Right lobe of liver (tissue), 6 donors: ENCODE results near the gene NANS. TPM values are rescaled to one million over a fixed set of nuclear protein-coding genes. Genes with fewer than 3 reads are reported as not detected.

Experiments used
- ATAC-seq, 4 donors: fragments of 200-7000 bp; cut with Tn5 transposase; one replicate each; pipeline ENCODE4 v1.9.1; 2020; ENCODE audit warnings: mild to moderate bottlenecking in 4 of 4, moderate library complexity in 4 of 4
- DNase-seq, 3 donors: peaks; one replicate each; pipeline ENCODE4 v3.0.0-alpha.2; 2020
- H3K27ac ChIP-seq, 3 donors: fragments of 200-600 bp; one replicate each; pipeline ENCODE4 v1.8.0; 2022
- H3K27me3 ChIP-seq, 2 donors: fragments of 200-600 bp; one replicate each; pipeline ENCODE4 v1.8.0; 2022
- H3K36me3 ChIP-seq, 4 donors: fragments of 200-600 bp; sonication (generic) in 1 of 4; one replicate each; pipeline versions ENCODE4 v1.5.1 to v1.8.0; 2017 to 2022; ENCODE audit warnings: control low read depth in 1 of 4
- H3K4me1 ChIP-seq, 4 donors: fragments of 200-600 bp; sonication (generic) in 1 of 4; one replicate each; pipeline versions ENCODE4 v1.5.1 to v1.8.0; 2017 to 2022; ENCODE audit warnings: control low read depth in 1 of 4
- H3K4me3 ChIP-seq, 3 donors: fragments of 200-600 bp; one replicate each; pipeline ENCODE4 v1.8.0; 2022
- H3K9me3 ChIP-seq, 4 donors: fragments of 200-600 bp; sonication (generic) in 1 of 4; one replicate each; pipeline versions ENCODE4 v1.5.1 to v1.8.0; 2017 to 2022; ENCODE audit warnings: control low read depth in 1 of 4
- CTCF ChIP-seq, 4 donors: fragments of 200-600 bp in 3 of 4; fragments of 450-650 bp in 1 of 4; IDR thresholded peaks; one replicate each; pipeline versions ENCODE4 v1.5.1 to v1.8.0; 2016 to 2022; ENCODE audit warnings: antibody characterized with exemption in 4 of 4, mild to moderate bottlenecking in 2 of 4
- POLR2A ChIP-seq: fragments of 450-650 bp; IDR thresholded peaks from one replicate; pipeline ENCODE4 v1.6.1; 2017; ENCODE audit warnings: antibody characterized with exemption, mild to moderate bottlenecking
- WGBS: methylation state at CpG from one replicate; pipeline ENCODE4 v1.1.6; 2018; ENCODE audit warnings: low coverage, low lambda C conversion rate; ENCODE audit not compliant: insufficient coverage; ENCODE audit errors: missing lambda C conversion rate; 5-methylcytosine and 5-hydroxymethylcytosine counted together
- intact Hi-C, 2 donors: fragments of 100-400 bp; cut with DNase I; formaldehyde crosslinking; loops; one replicate each; pipeline versions ENCODE4 v1.11.2 to v1.14.1; 2022
- total RNA-seq, 6 experiments: library from RNA; depleted of rRNA in 2 of 6; stranded (reverse); fragments of >200 nt in 2 of 6; fragmentation: NEBNext Ultra II Directional in 3 of 6; extraction: Animal tissue kit (Norgen Biotek cat#: 25700) in 3 of 6; gene quantifications; one replicate each; pipeline versions ENCODE4 v1.1.0 to v1.2.4, GENCODE V29; 2016 to 2023
- donor health status: DM: no; HTN: yes; CAD: no.
- donor health status: DM: no; HTN: no; CAD: no.
- donor health status: DM: no; HTN: no; CAD: no.
- donor health status: DM: no; HTN: yes; CAD: no.
- donor health status: DM: no; HTN: yes; CAD: no.

Gene NANS
- total RNA-seq, 6 experiments from 2014 or later = 16.4 to 43.2 (median 30.2) TPM

GRCh38 chr9:98069551-98069950, 13.0 kb downstream of the NANS start:
- Histone ChIP-seq H3K27me3 (no peaks in the 10 kb centered on the region), H3K4me3 (no peak overlapping the region), H3K4me1 (peaks cover 0 to 16% (median 1%) of the 10 kb centered on the region in 4 donors), H3K9me3 (no peaks in the 10 kb centered on the region), H3K36me3 (peaks cover 0 to 5% (median 4%) of the 10 kb centered on the region in 4 donors), H3K27ac (no peak overlapping the region)
- ATAC-seq (no peak), DNase-seq (no peak)
- WGBS = 92% methylated on average over 6 of the region's 6 CpGs
- intact Hi-C loops = no loop called here
- no peak for TF ChIP-seq POLR2A
- TF ChIP-seq CTCF (IDR thresholded peaks at IDR 0.05) = no peak

DNA sequence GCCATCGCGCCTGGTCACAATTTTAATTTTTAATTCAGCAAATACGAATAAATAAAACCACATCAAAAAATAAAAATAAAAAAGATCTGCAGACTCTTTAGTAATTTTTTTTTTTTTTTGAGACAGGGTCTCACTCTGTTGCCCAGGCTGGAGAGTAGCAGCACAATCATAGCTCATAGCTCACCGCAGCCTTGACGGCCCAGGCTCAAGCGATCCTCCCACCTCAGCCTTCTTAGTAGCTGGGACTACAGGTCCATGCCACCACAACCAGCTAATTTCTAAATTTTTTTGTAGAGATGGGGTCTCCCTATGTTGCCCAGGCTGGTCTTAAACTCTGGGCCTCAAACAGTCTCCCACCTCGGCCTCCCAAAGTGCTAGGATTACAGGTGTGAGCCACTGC, 14.2 kb downstream of the NANS start:
- H3K4me1 ChIP-seq = peaks cover 0 to 27% (median 6%) of the 10 kb centered on the region in 4 donors
- intact Hi-C loops = loop anchor here (10.0 kb wide), 2 partner anchors 154 to 184 kb away; partner anchors contain the start of gene TBC1D2 (in 1 of the 2)
- ATAC-seq = no peak
- H3K4me3 ChIP-seq = no peak overlapping the region
- no peak for DNase-seq
- TF ChIP-seq CTCF (IDR thresholded peaks at IDR 0.05) (no peak), POLR2A (no peak)
- no peaks in the 10 kb centered on the region for H3K9me3 ChIP-seq
- no peaks in the 10 kb centered on the region for H3K36me3 ChIP-seq
- H3K27me3 ChIP-seq = no peaks in the 10 kb centered on the region
- WGBS = 100% methylated on average over 5 of the region's 7 CpGs
- no peak overlapping the region for H3K27ac ChIP-seq

DNA sequence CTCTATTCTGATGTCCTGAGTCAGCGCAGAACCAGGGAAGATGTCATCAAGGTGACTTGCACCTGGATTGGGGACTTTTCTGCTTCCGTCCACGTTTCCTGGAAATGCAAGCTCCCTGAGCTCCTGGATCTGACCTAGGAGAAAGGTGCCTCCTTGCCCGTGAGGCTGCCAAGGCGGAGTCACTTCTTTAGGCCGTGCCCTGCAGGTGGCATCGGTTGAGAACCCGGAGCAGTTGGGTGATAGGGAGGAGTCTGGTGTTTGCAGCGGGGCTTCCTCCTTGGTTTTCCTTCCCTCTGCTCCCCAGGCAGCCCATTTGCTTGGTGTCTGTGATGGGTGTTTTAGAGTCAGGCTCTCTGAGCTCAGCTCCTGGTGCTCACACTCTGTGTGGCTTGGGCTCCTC, 15.2 kb downstream of the NANS start:
- Histone ChIP-seq H3K9me3 (no peaks in the 10 kb centered on the region), H3K4me1 (peaks cover 0 to 27% (median 10%) of the 10 kb centered on the region in 4 donors), H3K27ac (no peak overlapping the region), H3K36me3 (no peaks in the 10 kb centered on the region), H3K27me3 (no peaks in the 10 kb centered on the region), H3K4me3 (no peak overlapping the region)
- WGBS = 92% methylated on average over 2 of the region's 9 CpGs
- intact Hi-C loops = loop anchor here (10.0 kb wide), 2 partner anchors 153 to 183 kb away; partner anchors contain the start of gene TBC1D2 (in 1 of the 2)
- no peak for ATAC-seq
- no peak for DNase-seq
- TF ChIP-seq POLR2A = no peak
- no peak for TF ChIP-seq CTCF (IDR thresholded peaks at IDR 0.05)

DNA sequence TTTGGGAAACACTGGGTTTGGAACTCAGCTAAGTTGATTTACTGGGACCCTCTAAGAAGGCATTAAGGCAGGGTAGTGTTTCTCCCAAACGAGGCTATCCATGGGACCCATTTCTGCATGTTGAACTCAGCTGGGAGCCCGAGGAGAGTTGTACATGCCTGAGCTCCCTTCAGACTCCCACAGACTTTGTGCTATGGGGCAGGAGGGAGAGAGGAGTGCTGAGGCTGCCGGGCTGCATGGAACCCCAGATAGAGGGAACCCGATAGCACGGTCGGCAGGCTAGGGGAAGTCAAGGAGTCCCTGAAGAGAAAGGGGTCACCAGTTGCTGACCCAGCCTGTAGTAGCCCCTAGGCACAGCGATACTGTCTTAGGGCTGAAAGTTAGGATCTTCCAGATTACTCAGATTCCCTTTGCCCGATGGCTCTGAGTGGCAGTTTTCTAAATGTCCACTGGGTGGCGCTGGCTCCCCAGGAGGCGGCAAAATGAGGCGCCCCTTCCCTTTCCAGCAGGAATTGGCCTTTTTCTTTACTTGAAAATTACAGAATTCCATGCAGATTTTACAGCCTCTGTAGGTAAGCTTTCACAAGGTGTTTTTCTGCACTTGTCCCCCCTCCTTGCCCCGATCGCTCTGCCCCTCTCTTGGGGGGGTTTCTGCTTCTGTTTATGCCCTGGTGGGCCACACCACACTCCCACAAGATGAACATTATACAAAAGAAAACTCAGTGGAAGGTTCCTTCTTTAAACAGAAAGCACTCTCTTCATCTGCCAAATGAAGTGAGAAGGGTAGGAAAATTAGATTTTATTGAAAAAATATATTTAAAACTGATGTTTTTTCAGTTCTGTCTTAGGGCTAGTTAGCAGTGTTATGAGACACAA, 17.8 kb downstream of the NANS start:
- Histone ChIP-seq H3K4me3 (no peak overlapping the region), H3K36me3 (peaks cover 0 to 6% (median 2%) of the 10 kb centered on the region in 4 donors), H3K4me1 (peaks cover 0 to 29% (median 10%) of the 10 kb centered on the region in 4 donors), H3K27me3 (no peaks in the 10 kb centered on the region), H3K27ac (peak overlapping the region in 2 of 3 donors; percentile 46 to 53), H3K9me3 (no peaks in the 10 kb centered on the region)
- DNase-seq (peak in 2 of 3 donors; percentile 58 to 76), ATAC-seq (peak; percentile 68 to 80 (median 70))
- intact Hi-C loops = loop anchor here (10.0 kb wide), 2 partner anchors 150 to 180 kb away; partner anchors contain the start of gene TBC1D2 (in 1 of the 2)
- WGBS = 16% methylated on average over 9 of the region's 13 CpGs
- TF ChIP-seq POLR2A = no peak
- TF ChIP-seq CTCF (IDR thresholded peaks at IDR 0.05) = peak; percentile 89 to 98 (median 98)
